CD4-positive, alpha-beta T cell treated with Interleukin-1 beta for 1 hour (primary cell): Measurements from ENCODE around the gene GPR149.
"Not testable (repeated sequence)": the region's sequence is repeated elsewhere in the genome, so short reads cannot be mapped to it uniquely, and the experiment has no call there.

ENCODE experiments used
- DNase-seq, 2 donors: peaks; one replicate each; pipeline ENCODE4 v3.0.0-alpha.2; 2020 to 2022

The GPR149 gene, protein sequence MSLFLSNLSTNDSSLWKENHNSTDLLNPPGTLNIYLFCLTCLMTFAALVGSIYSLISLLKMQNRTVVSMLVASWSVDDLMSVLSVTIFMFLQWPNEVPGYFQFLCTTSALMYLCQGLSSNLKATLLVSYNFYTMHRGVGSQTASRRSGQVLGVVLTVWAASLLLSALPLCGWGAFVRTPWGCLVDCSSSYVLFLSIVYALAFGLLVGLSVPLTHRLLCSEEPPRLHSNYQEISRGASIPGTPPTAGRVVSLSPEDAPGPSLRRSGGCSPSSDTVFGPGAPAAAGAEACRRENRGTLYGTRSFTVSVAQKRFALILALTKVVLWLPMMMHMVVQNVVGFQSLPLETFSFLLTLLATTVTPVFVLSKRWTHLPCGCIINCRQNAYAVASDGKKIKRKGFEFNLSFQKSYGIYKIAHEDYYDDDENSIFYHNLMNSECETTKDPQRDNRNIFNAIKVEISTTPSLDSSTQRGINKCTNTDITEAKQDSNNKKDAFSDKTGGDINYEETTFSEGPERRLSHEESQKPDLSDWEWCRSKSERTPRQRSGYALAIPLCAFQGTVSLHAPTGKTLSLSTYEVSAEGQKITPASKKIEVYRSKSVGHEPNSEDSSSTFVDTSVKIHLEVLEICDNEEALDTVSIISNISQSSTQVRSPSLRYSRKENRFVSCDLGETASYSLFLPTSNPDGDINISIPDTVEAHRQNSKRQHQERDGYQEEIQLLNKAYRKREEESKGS

DNA sequence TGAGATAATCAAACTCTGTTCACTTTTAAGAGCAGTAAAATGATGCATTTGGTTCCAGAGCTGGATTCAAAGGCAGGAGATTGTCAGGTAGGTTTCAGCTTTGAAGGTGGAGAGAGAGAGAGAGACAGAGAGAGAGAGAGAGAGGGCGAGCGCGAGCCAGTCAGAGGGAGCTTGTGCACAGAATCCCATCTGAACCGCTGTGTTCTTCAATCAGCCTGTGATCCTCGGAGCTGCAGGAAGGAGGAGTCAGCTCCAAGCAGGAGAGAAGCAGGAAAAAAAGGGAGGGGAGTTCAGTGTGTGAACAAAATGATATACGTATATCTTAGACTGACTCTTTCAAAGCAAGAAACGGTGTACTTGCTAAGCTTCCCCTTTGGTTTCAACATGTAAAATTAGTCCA, at the start of gene GPR149:
Gene GPR149 (minus strand): TSS at position 177 of the 400 bp plus-strand sequence. CDS start 575 bp downstream, outside the sequence.
- DNase-seq = no peak

DNA sequence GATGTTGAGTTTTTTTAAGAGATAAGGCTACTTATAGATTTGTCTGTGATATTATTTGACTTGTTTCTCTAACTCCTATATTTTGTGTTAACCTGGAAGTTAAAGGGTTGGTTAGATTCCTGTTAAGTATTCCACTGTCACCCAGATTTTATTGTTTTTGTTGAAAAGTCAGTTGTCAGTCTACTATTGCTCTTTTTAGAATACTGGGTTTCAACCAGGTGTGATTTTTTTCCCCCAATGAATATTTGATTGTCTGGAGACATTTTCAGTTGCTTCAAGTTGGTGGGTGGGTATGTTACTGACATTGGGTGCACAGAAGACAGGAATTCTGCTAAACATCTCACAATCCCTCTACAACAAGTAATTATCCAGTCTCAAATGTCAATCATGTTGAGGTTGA, 43.8 kb upstream of the GPR149 start:
- DNase-seq = no peak

DNA sequence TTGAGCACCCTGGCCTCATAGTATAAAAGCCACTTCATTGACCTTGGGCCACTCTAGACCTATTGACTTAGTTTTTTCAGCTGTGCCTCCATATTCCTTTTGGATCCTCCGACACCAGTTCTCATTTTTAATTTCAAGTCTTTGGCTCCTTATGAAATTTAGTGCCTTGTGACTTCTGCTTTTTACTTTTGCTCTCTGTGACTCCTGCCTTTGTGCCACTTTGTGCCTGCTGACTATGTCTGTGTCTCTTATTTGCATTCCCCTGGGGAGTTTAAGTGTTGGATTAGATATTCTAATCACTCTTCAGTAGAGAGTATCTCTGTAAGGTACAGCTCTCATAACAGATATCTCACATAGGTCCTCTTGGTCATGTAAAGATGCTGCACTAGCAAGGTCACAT, 39.6 kb upstream of the GPR149 start:
- DNase-seq = no peak

DNA sequence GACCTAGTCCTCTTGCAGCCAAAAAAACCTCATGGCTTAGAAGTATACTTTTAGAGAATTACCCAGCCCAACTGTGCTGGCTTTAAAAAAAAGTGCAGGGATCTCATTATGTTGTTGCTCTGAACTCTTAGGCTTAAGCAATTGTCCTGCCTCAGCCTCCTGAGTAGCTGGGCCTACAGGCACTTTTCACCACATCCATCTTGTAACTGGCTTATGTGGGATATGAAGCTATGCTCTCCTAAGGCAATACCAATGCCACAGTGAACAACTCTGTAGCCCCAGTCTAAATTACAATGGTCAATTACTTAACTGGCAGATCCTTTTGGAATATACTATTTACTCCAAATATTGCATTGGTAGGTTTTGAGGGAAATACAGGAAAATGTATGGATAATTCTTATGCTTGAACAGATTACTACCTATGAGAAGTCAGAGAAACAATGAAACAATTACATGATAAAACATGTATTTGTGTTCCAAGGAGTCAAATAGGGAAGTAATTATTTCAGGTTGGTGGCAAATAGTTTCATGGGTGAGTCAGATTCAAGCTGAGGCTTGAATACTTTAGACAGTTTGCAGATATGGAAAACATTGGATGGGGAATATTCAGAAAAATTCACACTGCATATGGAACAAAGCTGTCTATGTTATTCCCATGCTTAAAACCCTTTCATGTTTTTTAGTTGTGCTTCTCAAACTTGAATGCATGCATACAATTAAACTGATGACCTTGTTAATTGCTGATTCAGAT, 34.6 kb upstream of the GPR149 start:
- DNase-seq = no peak

DNA sequence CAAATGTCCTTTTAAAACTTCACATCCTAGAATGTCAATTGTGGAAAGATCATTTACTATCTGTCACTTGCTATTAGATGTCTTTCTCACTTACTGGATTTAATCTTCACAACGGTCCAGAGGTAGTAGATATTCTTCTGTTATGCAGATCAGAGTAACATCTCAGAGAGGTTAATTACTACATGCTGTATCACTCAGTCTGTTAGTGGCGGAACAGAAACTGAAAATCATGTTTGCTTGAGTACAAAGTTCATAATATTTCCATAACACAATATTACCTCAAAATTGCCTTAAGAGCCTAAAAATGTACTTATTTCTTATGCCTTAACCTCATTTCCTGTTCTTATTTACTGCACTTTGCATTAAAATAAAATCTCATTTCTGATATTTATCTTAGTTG, 28.6 kb upstream of the GPR149 start:
- no peak for DNase-seq

DNA sequence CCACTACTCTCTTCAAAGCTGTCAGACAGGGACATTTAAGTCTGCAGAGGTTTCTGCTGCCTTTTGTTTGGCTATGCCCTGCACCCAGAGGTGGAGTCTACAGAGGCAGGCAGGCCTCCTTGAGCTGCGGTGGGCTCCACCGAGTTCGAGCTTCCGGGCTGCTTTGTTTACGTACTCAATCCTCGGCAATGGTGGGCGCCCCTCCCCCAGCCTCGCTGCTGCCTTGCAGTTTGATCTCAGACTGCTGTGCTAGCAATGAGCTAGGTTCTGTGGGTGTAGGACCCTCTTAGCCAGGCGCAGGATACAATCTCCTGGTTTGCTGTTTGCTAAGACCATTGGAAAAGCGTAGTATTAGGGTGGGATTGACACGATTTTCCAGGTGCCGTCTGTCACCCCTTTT, 9.1 kb upstream of the GPR149 start:
- not testable (repeated sequence) for DNase-seq

DNA sequence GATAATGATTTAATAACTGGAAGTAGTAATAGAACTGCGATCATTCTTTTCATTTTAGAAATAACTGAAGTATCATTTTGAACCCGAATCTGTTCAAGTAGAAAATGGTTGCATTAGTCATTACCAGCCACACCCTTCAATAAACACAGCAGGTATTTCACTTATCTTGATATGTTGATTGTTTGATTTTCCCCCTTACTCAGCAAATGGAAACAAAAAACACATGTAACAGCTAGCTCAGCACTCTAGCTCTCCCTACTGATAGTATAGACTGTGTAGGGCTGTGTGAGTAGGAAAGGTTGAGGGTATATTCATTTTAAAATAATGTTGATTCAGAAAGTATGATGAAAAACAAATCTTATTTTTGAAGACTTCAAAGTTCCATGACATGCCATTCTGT, 1.1 kb upstream of the GPR149 start:
- DNase-seq = no peak

DNA sequence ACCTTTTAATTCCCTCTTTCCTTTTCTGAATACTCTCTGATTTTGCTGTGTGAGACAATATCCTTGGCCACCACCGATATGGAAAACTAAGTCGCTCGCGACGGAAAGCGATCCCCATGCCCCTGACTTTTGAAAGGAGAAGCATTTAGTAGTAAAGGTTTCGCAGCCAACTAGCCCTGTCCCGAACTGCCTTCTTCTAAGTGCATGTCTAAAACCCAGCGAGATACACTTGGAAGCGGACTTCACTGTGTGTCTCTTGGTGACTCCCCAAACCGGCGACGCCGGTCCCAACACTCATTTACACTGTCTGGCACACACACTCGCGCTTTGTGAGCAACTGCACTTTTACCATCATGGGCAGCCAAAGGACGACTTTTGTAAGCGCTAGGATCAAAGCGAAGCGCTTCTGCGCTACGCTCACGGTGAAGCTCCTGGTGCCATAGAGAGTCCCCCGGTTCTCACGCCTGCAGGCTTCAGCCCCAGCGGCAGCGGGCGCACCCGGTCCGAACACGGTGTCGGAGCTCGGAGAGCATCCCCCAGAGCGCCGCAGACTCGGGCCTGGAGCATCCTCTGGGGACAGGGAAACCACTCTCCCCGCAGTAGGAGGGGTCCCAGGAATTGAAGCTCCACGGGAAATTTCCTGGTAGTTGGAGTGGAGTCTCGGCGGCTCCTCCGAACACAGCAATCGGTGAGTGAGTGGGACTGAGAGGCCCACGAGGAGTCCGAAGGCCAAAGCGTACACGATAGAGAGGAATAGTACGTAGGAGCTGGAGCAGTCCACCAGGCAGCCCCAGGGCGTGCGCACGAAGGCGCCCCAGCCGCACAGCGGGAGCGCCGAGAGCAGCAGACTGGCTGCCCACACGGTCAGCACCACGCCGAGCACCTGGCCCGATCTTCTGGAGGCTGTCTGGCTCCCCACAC, 1.4 kb downstream of the GPR149 start:
- DNase-seq = no peak

DNA sequence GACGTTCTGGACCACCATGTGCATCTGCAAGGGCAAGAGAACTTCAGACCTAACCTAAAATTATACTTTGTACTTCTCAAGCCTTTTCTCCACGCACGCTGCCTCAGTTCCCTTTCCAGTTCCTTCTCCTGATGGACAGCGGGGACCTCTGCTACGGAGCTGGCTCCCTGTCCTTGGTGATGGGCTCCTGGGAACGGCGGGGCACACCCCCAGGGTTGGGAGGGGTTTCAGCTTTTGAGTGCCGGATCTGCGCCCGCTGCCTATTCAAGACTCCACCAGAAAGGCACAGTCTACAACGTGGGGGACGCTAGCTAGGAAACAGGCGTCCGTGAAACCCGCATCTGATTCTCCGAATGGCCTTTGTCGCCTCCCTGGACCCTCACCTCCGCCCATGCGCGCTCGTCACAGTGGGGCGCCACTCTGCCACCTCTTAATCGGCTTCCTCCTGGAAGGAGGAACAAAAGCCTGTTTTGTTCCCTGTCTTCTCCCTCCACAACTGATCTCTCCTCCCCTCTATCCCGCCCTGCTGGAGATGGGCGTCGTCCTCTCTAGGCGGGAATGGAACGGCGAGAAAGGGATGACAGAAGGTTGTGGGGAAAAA, 2.2 kb downstream of the GPR149 start:
- no peak for DNase-seq

DNA sequence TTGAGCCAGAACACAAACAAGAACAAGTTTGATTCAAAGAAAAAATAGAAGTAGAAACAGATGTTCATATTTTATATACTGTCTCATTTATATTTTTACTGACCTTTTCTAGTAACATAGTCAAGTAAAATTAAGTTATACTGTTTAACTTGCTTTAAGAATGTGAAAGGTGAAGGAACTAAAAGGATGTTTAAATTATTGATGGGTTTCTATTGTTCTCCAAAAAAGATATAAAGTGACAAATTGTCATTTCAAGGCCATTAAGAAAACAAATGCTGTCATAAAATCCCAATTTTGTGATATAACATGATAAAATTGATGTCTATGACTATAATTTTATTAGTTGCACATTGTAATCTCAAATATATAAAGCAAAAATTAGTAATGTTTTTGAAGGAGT, 7.3 kb downstream of the GPR149 start:
- no peak for DNase-seq

DNA sequence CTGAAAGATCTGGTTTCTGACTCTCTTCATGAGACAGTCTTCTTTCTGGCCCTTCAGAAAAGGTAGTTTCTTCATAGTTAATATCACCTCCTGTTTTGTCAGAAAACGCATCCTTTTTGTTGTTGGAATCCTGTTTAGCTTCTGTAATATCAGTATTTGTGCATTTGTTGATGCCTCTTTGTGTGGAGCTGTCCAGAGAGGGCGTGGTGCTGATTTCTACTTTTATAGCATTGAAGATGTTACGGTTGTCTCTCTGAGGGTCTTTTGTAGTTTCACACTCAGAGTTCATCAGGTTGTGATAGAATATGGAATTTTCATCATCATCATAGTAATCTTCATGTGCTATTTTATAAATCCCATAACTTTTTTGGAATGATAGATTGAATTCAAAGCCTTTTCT, 8.9 kb downstream of the GPR149 start:
- DNase-seq = no peak

DNA sequence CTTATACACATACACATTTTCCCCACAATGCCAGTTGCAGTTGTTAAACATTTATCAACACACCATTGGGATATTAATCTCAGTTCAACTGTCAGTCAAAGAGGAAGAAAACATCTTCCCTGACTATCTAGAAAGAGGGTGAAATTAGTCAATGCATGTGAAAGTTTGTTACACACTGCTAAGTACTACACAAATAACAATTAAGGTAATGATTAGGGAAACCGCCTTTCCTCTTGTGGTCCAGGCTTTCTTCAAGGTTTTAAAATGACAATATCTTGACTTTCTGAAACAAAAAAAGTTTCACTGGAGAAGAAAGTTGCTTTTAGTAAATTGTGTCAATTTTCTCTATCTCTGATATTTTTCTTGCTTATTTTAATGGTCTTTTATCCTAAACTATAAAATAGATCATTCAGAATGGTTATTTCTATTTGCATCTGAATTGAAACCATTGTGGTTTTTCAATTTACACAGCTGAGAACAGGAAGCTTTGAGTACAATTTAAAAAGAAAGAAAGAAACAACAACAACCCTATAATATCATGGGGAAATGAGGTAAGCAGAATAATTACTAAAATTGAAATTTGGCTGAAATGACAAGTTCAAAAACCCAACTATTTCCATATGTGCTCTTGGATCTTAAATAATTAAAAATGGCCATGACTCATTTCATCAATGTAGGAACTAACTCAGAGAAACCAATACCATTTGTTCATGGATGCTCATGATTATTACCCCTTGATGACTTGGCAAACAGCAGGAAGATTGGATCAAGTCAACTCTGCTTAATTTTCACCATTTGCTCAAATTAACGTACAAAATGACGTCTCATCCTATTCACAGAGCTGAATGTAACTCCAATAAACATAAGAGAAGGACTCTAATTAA, 31.7 kb downstream of the GPR149 start:
- DNase-seq = no peak

DNA sequence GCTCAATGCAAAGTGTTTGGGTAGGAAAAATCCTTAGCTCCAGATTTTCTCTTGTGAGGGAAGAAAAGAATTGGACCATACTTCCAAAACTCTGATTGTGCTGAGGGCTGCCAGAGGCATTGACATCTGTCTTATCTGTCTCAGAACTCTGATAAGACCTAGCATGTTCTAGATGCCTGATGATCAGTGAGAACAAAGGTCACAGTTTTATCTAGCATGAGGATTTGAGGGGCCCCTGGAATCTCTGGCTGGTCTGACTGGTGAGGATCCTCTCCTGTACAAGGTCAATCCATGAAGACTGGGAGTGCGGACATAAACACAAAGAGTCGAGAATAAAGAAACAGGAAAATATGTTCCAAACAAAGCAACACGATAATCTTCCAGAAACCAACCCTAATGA, 40.1 kb downstream of the GPR149 start:
- no peak for DNase-seq

DNA sequence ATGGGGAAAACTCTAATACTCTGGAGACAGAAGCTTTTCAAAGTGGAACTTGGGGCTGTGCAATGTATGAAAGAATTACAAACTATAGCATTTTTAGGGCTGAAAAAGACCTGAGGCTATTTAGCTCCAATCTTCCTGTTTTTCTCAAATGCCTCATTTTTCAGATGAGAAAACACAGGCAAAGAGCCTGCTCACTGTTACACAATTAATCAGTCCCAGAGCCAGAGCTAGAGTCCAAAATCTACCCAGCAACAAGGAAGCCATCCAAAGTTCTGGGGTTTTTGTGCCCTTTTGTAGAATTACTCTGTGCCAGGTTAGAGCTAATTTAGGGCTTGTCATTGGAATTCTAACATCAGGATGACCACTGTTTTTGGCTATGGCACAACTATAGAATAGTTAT, 45.5 kb downstream of the GPR149 start:
- no peak for DNase-seq

DNA sequence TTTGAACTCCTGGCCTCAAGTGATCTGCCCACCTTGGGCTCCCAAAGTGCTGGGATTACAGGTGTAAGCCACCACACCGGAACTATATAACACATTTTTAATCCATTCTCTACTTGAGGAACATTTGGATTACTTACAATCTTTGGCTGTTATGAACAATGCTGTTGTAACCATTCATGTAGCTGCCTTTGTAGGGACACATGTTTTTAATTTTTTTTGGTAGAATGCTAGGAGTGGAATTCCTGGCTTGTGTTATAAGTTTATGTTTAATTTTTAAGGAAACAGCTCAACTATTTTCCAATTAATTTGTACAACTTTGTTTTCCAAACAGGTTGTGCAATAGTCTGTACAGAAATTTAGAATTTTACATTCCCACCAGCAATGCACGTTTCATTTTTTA, 51.7 kb downstream of the GPR149 start:
- DNase-seq = no peak

DNA sequence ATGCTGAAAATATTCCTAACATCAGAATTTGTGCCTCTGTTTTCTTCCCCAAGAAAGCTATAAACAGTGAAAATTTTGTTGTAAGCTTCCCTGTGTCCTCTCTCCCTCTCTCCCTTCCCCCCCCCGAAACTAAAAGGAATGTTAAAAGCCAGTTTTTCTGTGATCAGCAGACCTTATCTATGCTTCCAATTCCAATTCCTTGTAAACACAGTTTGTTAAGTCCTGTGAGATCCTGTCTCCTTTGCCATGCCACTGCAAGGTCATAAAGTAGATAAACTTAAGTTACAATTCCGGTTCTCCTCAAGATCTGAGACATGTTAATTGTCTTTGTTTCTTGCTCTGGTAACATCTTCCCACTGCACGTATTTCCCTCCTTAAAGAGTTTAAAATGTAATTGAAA, 62.8 kb downstream of the GPR149 start:
- no peak for DNase-seq

DNA sequence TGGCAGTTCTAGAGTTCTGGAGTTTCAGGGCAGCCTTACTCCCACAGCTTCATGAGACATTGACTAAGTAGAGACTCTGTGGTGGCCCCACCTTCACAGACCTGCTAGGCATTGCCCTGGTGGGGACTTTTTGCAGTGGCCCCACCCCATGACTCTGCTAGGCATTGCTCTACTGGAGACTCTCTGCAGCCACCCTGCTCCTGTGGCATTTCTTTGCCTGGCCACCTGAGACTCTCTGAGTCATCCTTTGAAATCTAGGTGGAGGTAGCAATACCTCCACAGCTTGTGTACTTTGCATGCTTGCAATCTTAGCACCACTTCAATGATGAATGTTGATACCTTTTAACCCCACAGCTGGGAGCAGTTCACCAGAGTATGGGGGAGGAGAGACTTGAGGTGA, 65.1 kb downstream of the GPR149 start:
- DNase-seq = no peak

DNA sequence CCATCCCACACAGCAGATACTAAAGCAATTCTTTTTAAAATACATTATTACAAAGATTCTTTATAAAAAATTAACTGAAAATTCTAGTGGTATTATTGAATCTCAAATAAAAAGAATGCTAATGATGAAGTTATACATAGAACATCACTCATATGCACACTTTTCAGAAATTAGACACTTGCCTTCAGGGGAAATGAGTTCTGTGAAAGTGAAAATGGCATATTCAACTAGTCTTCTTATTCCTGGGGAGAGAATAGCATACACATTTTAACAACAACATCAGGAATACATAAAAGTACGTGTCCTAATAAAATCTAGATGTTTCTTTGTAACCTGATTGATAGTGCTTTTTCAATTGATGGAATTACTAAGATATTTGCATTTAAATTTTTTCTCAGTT, 68.9 kb downstream of the GPR149 start:
- no peak for DNase-seq

DNA sequence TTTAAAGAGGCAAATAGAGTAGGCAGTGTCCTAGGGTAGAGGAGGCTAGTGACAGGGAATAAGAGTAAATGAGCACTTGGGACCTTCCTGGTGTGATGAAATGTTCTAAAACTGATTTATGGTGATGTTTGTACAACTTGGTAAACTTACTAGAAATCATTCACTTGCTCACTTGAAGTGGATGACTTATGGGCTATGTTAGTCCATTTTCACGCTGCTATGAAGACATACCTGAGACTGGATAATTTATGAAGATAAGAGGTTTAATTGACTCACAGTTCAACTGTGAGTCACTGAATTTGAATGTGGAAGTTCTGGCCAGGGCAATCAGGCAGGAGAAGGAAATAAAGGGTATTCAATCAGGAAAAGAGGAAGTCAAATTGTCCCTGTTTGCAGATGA, 74.0 kb downstream of the GPR149 start:
- DNase-seq = no peak

DNA sequence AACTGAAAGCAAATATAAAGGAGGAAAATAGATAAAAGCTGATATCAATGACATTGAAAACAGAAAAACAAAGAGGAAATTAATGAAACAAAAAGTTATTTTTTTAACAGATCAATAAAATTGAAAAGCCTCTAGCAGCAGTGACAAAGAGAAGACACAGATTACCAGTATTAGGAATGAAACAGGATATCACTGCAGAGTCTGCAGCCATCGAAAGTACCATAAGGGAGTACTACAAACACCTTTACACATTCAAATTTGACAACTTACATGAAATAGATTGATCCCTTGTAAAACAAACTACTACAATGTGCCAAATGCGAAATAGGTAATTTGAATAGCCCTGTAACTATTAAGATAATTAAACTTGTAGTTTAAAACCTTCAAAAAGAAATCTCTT, 80.8 kb downstream of the GPR149 start:
- no peak for DNase-seq
